Immature natural killer cell (primary cell): ENCODE data around the gene NOC4L. TPM values are rescaled to one million over a fixed set of nuclear protein-coding genes. Genes with fewer than 3 reads are reported as not detected.
"Not testable (repeated sequence)": the region's sequence is repeated elsewhere in the genome, so short reads cannot be mapped to it uniquely, and the experiment has no call there.

Source experiments
- DNase-seq, 3 donors: peaks; one replicate each; pipeline ENCODE4 v3.0.0; 2022; ENCODE audit warnings: mixed read lengths in 1 of 3
- H3K27ac Mint-ChIP-seq, 6 donors: one replicate each; pipeline ENCODE4 v1.8.0; 2020; ENCODE audit warnings: mixed read lengths in 6 of 6, mild to moderate bottlenecking in 5 of 6, inconsistent platforms in 4 of 6, moderate library complexity in 3 of 6
- H3K27me3 Mint-ChIP-seq, 3 donors: one replicate each; pipeline ENCODE4 v1.8.0; 2020 to 2021; ENCODE audit warnings: low read depth in 3 of 3, mild to moderate bottlenecking in 3 of 3, mixed read lengths in 3 of 3, moderate library complexity in 3 of 3, inconsistent platforms in 1 of 3
- H3K36me3 Mint-ChIP-seq, 3 donors: one replicate each; pipeline ENCODE4 v1.8.0; 2020; ENCODE audit warnings: mixed read lengths in 3 of 3, inconsistent platforms in 2 of 3, mild to moderate bottlenecking in 2 of 3
- H3K4me1 Mint-ChIP-seq, 2 donors: one replicate each; pipeline ENCODE4 v1.8.0; 2020; ENCODE audit warnings: inconsistent platforms in 2 of 2, mild to moderate bottlenecking in 2 of 2, mixed read lengths in 2 of 2, moderate library complexity in 1 of 2
- H3K4me3 Mint-ChIP-seq, 5 donors: one replicate each; pipeline ENCODE4 v1.8.0; 2020; ENCODE audit warnings: mild to moderate bottlenecking in 5 of 5, mixed read lengths in 5 of 5, inconsistent platforms in 3 of 5, moderate library complexity in 3 of 5
- H3K9me3 Mint-ChIP-seq, 6 donors: one replicate each; pipeline ENCODE4 v1.8.0; 2020; ENCODE audit warnings: mild to moderate bottlenecking in 6 of 6, mixed read lengths in 6 of 6, inconsistent platforms in 4 of 6, moderate library complexity in 3 of 6
- polyA plus RNA-seq, 3 donors: library from polyadenylated mRNA; unstranded; fragments of 300-500 nt; fragmentation: Illumina TruSeq; gene quantifications; one replicate each; pipeline ENCODE4 v1.2.3, GENCODE V29; 2021

Gene NOC4L
- polyA plus RNA-seq, 3 donors from 2014 or later: 16.4 to 28.5 (median 17.2) TPM

DNA sequence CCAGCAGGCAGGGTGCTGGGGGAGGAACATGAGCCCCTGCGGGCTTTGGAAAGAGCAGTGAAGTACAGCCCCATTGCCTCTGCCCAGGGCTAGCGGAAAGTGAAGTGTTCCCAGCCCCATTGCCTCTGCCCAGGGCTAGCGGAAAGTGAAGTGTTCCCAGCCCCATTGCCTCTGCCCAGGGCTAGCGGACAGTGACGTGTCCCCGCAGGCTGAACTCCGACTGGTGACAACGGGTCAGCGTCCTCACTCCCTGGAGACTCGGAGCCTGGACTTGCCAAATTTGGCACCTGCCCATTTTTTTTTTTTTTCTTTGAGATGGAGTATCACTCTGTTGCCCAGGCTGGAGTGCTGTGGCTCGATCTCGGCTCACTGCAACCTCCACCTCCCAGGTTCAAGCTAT is 51.0 kb downstream of the NOC4L start:
- not testable (repeated sequence) for H3K27ac Mint-ChIP-seq, H3K9me3 Mint-ChIP-seq, H3K27me3 Mint-ChIP-seq, H3K36me3 Mint-ChIP-seq, H3K4me1 Mint-ChIP-seq, DNase-seq, H3K4me3 Mint-ChIP-seq

- no peaks in the 10 kb centered on the region for H3K4me1 Mint-ChIP-seq
- H3K9me3 Mint-ChIP-seq: peaks cover 3 to 5% (median 4%) of the 10 kb centered on the region in 6 donors
- no peak overlapping the region for H3K27ac Mint-ChIP-seq
- H3K27me3 Mint-ChIP-seq: peaks cover 3 to 8% (median 6%) of the 10 kb centered on the region in 3 donors
- no peak for DNase-seq
- no peak overlapping the region for H3K4me3 Mint-ChIP-seq
- peaks cover 0 to 4% (median 4%) of the 10 kb centered on the region in 3 donors for H3K36me3 Mint-ChIP-seq
These were observed 52.0 kb downstream of the NOC4L start for GRCh38 chr12:132196038-132196872.

DNA sequence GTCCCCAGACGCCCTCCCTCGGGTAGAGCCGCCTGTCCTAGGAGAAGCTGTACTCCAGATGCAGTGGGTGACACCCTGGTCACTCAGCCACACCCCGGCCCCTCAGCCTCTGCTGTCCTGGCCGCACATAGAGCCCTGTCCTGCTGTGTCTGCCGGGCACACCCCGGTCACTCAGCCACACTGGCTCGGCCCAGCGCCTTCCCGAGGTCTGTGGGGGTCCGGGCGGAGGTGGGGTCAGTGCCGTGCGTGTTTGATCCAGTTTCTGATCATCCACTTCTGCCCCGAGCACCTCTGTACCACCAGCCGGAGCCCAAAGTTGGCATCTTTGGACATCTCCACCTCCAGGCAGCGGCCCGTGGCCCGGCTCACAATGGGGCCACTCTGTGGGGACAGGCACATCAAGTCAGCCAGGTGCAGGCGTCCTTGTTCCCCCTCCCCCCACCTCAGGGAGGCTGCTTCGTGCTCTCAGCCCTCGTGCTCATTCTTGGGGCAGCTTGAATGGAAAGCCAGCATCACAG is 52.7 kb downstream of the NOC4L start:
- Mint-ChIP-seq H3K4me3 (no peak overlapping the region), H3K4me1 (no peaks in the 10 kb centered on the region), H3K27me3 (peaks cover 3 to 8% (median 6%) of the 10 kb centered on the region in 3 donors), H3K27ac (no peak overlapping the region), H3K36me3 (peaks cover 0 to 4% (median 4%) of the 10 kb centered on the region in 3 donors), H3K9me3 (peaks cover 3 to 5% (median 4%) of the 10 kb centered on the region in 6 donors)
- no peak for DNase-seq

- Mint-ChIP-seq H3K27me3 (peaks cover 3 to 8% (median 6%) of the 10 kb centered on the region in 3 donors), H3K27ac (no peak overlapping the region), H3K36me3 (peaks cover 0 to 4% (median 4%) of the 10 kb centered on the region in 3 donors), H3K9me3 (peaks cover 3 to 5% (median 4%) of the 10 kb centered on the region in 6 donors), H3K4me3 (no peak overlapping the region), H3K4me1 (no peaks in the 10 kb centered on the region)
- no peak for DNase-seq
These were observed 53.5 kb downstream of the NOC4L start for GRCh38 chr12:132197581-132198354.

GRCh38 chr12:132199101-132199500 is 54.8 kb downstream of the NOC4L start:
- no peaks in the 10 kb centered on the region for H3K4me1 Mint-ChIP-seq
- no peak for DNase-seq
- no peak overlapping the region for H3K27ac Mint-ChIP-seq
- peaks cover 0 to 2% (median 0%) of the 10 kb centered on the region in 6 donors for H3K9me3 Mint-ChIP-seq
- peaks cover 4 to 6% (median 4%) of the 10 kb centered on the region in 3 donors for H3K27me3 Mint-ChIP-seq
- H3K36me3 Mint-ChIP-seq: peaks cover 0 to 3% (median 2%) of the 10 kb centered on the region in 3 donors
- no peak overlapping the region for H3K4me3 Mint-ChIP-seq

GRCh38 chr12:132199526-132200319 is 55.5 kb downstream of the NOC4L start:
- H3K27ac Mint-ChIP-seq: no peak overlapping the region
- no peaks in the 10 kb centered on the region for H3K9me3 Mint-ChIP-seq
- DNase-seq: no peak
- peaks cover 2 to 5% (median 5%) of the 10 kb centered on the region in 3 donors for H3K27me3 Mint-ChIP-seq
- no peaks in the 10 kb centered on the region for H3K4me1 Mint-ChIP-seq
- H3K36me3 Mint-ChIP-seq: no peaks in the 10 kb centered on the region
- H3K4me3 Mint-ChIP-seq: no peak overlapping the region

DNA sequence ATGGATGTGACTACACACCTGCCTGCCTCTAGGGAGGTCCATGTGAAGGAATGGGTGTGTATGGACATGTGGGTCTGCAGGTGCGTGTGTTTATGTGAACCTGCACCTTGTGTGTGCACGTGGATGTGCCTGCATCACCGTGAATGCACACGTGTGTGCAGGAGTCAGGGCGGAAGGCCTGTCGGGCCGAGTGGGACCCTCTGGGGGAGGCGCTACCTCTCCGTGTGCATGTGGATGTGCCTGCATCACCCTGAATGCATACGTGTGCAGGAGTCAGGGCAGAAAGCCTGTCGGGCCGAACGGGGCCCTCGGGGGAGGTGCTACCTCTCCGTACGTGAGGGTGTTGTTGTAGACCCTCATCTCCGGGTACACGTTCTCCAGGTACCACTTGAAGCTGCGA is 56.5 kb downstream of the NOC4L start:
- peaks cover 5 to 6% (median 5%) of the 10 kb centered on the region in 3 donors for H3K27me3 Mint-ChIP-seq
- H3K9me3 Mint-ChIP-seq: no peaks in the 10 kb centered on the region
- H3K27ac Mint-ChIP-seq: no peak overlapping the region
- H3K36me3 Mint-ChIP-seq: no peaks in the 10 kb centered on the region
- no peak overlapping the region for H3K4me3 Mint-ChIP-seq
- no peaks in the 10 kb centered on the region for H3K4me1 Mint-ChIP-seq
- no peak for DNase-seq

GRCh38 chr12:132201391-132202120 is 57.3 kb downstream of the NOC4L start:
- H3K36me3 Mint-ChIP-seq: no peaks in the 10 kb centered on the region
- H3K27ac Mint-ChIP-seq: no peak overlapping the region
- H3K9me3 Mint-ChIP-seq: no peaks in the 10 kb centered on the region
- H3K4me3 Mint-ChIP-seq: no peak overlapping the region
- no peaks in the 10 kb centered on the region for H3K4me1 Mint-ChIP-seq
- no peak for DNase-seq
- peaks cover 6 to 7% (median 6%) of the 10 kb centered on the region in 3 donors for H3K27me3 Mint-ChIP-seq

Other genes starting within 250 kb of the NOC4L start
- gene ULK1, start 249.8 kb upstream of the NOC4L start, polyA plus RNA-seq: 1 to 10 TPM in 1 of 3 donors, under 1 TPM in 1, not detected in 1; 0.36 to 1.2 TPM
- 10 to 100 TPM in 1 of 3 donors, 1 to 10 TPM in 2; 4.4 to 14.5 (median 6.2) TPM for gene PUS1, start 215.2 kb upstream of the NOC4L start, polyA plus RNA-seq
- gene EP400, start 194.5 kb upstream of the NOC4L start, polyA plus RNA-seq: 1 to 10 TPM in 1 of 3 donors, under 1 TPM in 2; 0.05 to 4.1 (median 0.74) TPM
- 1 to 10 TPM; 2.9 to 6.3 (median 5.0) TPM for gene DDX51, start 138 bp upstream of the NOC4L start, polyA plus RNA-seq
- not detected for gene GALNT9, start 185.1 kb downstream of the NOC4L start, polyA plus RNA-seq